HCT116 (cell line): ENCODE measurements around the gene ZAP70. TPM values are rescaled to one million over a fixed set of nuclear protein-coding genes. Genes with fewer than 3 reads are reported as not detected.

ENCODE experiments used
- ATAC-seq: fragments of 200-7000 bp; cut with Tn5 transposase; 2 replicates; pipeline ENCODE4 v1.9.1; 2020; ENCODE audit warnings: mild to moderate bottlenecking, moderate library complexity
- BruUV-seq: library from RNA; stranded (reverse); fragments of 400-500 nt; replicated peaks from 2 replicates; lab custom pipeline; 2021; lab: Mats Ljungman, UMichigan
- CTCF ChIA-PET: fragments of 300-600 bp; sonication (Branson Sonifier 250); formaldehyde crosslinking; loops from one replicate; lab custom pipeline; 2021; ENCODE audit warnings: antibody characterized with exemption; lab: Charles Lee
- POLR2A ChIA-PET: fragments of 300-600, 350-600 bp; sonication (Branson Sonifier 250); formaldehyde crosslinking; loops from one replicate; lab custom pipeline; 2021; ENCODE audit warnings: antibody characterized with exemption; lab: Charles Lee
- RAD21 ChIA-PET, 2 experiments: fragments of 300-600 bp; sonication (Branson Sonifier 250); formaldehyde crosslinking; loops; one replicate each; lab custom pipeline; 2023; ENCODE audit warnings: low total read pairs in 2 of 2; ENCODE audit not compliant: uncharacterized antibody in 2 of 2, unreplicated experiment in 2 of 2, low non-redundant PET in 1 of 2; lab: Charles Lee
- DNase-seq: peaks from one replicate; pipeline ENCODE4 v3.0.0-alpha.2; 2010; ENCODE audit warnings: low read depth, low spot score
- H2AFZ ChIP-seq: fragments of 200-600 bp; shearing (Covaris generic), sonication (generic); 2 replicates; pipeline ENCODE4 v1.6.1; 2017; ENCODE audit warnings: low read depth, mixed run types, mixed read lengths, antibody characterized with exemption, low read length; ENCODE audit not compliant: poor library complexity, severe bottlenecking
- H3K27ac ChIP-seq: 2 replicates; pipeline ENCODE4 v1.5.1; 2012; ENCODE audit warnings: low read depth, low read length
- H3K27me3 ChIP-seq: fragments of 200-600 bp; sonication (generic); 2 replicates; pipeline ENCODE4 v1.6.1; 2016; ENCODE audit warnings: mixed run types, low read length, mixed read lengths; ENCODE audit not compliant: insufficient read depth
- H3K36me3 ChIP-seq, 2 experiments: fragments of 200-500 bp in 1 of 2; fragments of 200-600 bp in 1 of 2; sonication (Bioruptor generic) in 1 of 2; sonication (generic) in 1 of 2; 2 replicates each; pipeline versions ENCODE4 v1.5.1 to v1.6.1; 2014 to 2016; ENCODE audit warnings: low read length in 2 of 2, inconsistent platforms in 1 of 2, mixed read lengths in 1 of 2, mixed run types in 1 of 2; ENCODE audit not compliant: insufficient read depth in 2 of 2, control insufficient read depth in 1 of 2
- H3K4me1 ChIP-seq, 2 experiments: fragments of 200-600 bp in 1 of 2; sonication (generic) in 1 of 2; 2 replicates each; pipeline versions ENCODE4 v1.5.1 to v1.6.1; 2012 to 2017; ENCODE audit warnings: low read length in 2 of 2, inconsistent platforms in 1 of 2, mild to moderate bottlenecking in 1 of 2, mixed read lengths in 1 of 2, mixed run types in 1 of 2, moderate library complexity in 1 of 2; ENCODE audit not compliant: insufficient read depth in 2 of 2, control insufficient read depth in 1 of 2
- H3K4me2 ChIP-seq: fragments of 200-600 bp; sonication (generic); 2 replicates; pipeline ENCODE4 v1.6.1; 2017; ENCODE audit warnings: mixed run types, low read length, mixed read lengths
- H3K4me3 ChIP-seq, 2 experiments: fragments of 200-600 bp in 1 of 2; sonication (generic) in 1 of 2; replicated peaks in 1 of 2; 2 replicates each; pipeline ENCODE4 v1.5.1; 2011 to 2016; ENCODE audit warnings: low read length in 2 of 2, control low read depth in 1 of 2, low read depth in 1 of 2, mild to moderate bottlenecking in 1 of 2, mixed read lengths in 1 of 2, mixed run types in 1 of 2
- H3K79me2 ChIP-seq: fragments of 200-600 bp; sonication (generic); 2 replicates; pipeline ENCODE4 v1.6.1; 2017; ENCODE audit warnings: mild to moderate bottlenecking, mixed run types, low read length, moderate library complexity, mixed read lengths; ENCODE audit not compliant: insufficient read depth
- H3K9ac ChIP-seq: fragments of 200-600 bp; sonication (generic); 2 replicates; pipeline ENCODE4 v1.6.1; 2016; ENCODE audit warnings: low read length, mixed read lengths
- H3K9me2 ChIP-seq: fragments of 200-600 bp; sonication (generic), shearing (Covaris generic); 2 replicates; pipeline ENCODE4 v1.6.1; 2017; ENCODE audit warnings: mixed run types, mild to moderate bottlenecking, moderate library complexity; ENCODE audit not compliant: insufficient read depth
- H3K9me3 ChIP-seq, 2 experiments: fragments of 200-500 bp in 1 of 2; fragments of 200-600 bp in 1 of 2; sonication (Bioruptor generic) in 1 of 2; sonication (generic) in 1 of 2; 2 replicates each; pipeline ENCODE4 v1.6.1; 2014 to 2017; ENCODE audit warnings: low read length in 2 of 2, mixed read lengths in 2 of 2, inconsistent platforms in 1 of 2, low read depth in 1 of 2, mild to moderate bottlenecking in 1 of 2, mixed run types in 1 of 2, moderate library complexity in 1 of 2; ENCODE audit not compliant: control insufficient read depth in 1 of 2, insufficient read depth in 1 of 2
- H4K20me1 ChIP-seq: fragments of 200-600 bp; sonication (generic), shearing (Covaris generic); 2 replicates; pipeline ENCODE4 v1.6.1; 2017; ENCODE audit warnings: mixed run types, mild to moderate bottlenecking, moderate library complexity; ENCODE audit not compliant: insufficient read depth
- CBX3 ChIP-seq: IDR thresholded peaks from 2 replicates; pipeline ENCODE4 v1.6.1; 2012; ENCODE audit warnings: low read depth
- CEBPB ChIP-seq: IDR thresholded peaks from 2 replicates; pipeline ENCODE4 v1.6.1; 2012; ENCODE audit warnings: low read depth
- EGR1 ChIP-seq: IDR thresholded peaks from 2 replicates; pipeline ENCODE4 v1.6.1; 2012; ENCODE audit warnings: low read depth
- ELF1 ChIP-seq: IDR thresholded peaks from 2 replicates; pipeline ENCODE4 v1.6.1; 2012; ENCODE audit warnings: low read depth, borderline replicate concordance
- EZH2 ChIP-seq: fragments of 200-600 bp; sonication (generic); IDR thresholded peaks from 2 replicates; pipeline ENCODE4 v1.6.1; 2017; ENCODE audit warnings: antibody characterized with exemption, mixed run types
- EZH2phosphoT487 ChIP-seq: fragments of 200-600 bp; IDR thresholded peaks from 2 replicates; pipeline ENCODE4 v1.6.1; 2018; ENCODE audit warnings: antibody characterized with exemption, borderline replicate concordance
- JUND ChIP-seq: IDR thresholded peaks from 2 replicates; pipeline ENCODE4 v1.6.1; 2012
- POLR2A ChIP-seq: IDR thresholded peaks from 2 replicates; pipeline ENCODE4 v1.7.0; 2011; ENCODE audit warnings: borderline replicate concordance; ENCODE audit not compliant: insufficient read depth, insufficient read length; ENCODE audit errors: extremely low read depth
- POLR2AphosphoS5 ChIP-seq: IDR thresholded peaks from 2 replicates; pipeline ENCODE4 v1.6.1; 2011; ENCODE audit warnings: mild to moderate bottlenecking, low read depth, low read length, moderate library complexity
- RAD21 ChIP-seq: IDR thresholded peaks from 2 replicates; pipeline ENCODE4 v1.6.1; 2012; ENCODE audit warnings: low read depth, mild to moderate bottlenecking
- SIN3A ChIP-seq: IDR thresholded peaks from 2 replicates; pipeline ENCODE4 v1.6.1; 2012; ENCODE audit warnings: low read depth
- SP1 ChIP-seq: IDR thresholded peaks from 2 replicates; pipeline ENCODE4 v1.6.1; 2012; ENCODE audit warnings: low read depth
- SRF ChIP-seq: IDR thresholded peaks from 2 replicates; pipeline ENCODE4 v1.6.1; 2012; ENCODE audit warnings: low read depth
- TCF7L2 ChIP-seq: IDR thresholded peaks from 2 replicates; pipeline ENCODE4 v1.7.0; 2011; ENCODE audit warnings: borderline replicate concordance, inconsistent platforms; ENCODE audit not compliant: insufficient read depth, insufficient read length; ENCODE audit errors: extremely low read depth
- YY1 ChIP-seq: IDR thresholded peaks from 2 replicates; pipeline ENCODE4 v1.6.1; 2011; ENCODE audit warnings: low read length, low read depth, moderate library complexity, mild to moderate bottlenecking; ENCODE audit not compliant: insufficient replicate concordance; ENCODE audit errors: extremely low read depth
- ZNF274 ChIP-seq: fragments of 200-500 bp; sonication (Bioruptor generic); IDR thresholded peaks from 2 replicates; pipeline ENCODE4 v1.6.1; 2014; ENCODE audit warnings: mild to moderate bottlenecking, low read depth, low read length, inconsistent platforms
- intact Hi-C: fragments of 100-400 bp; cut with micrococcal nuclease; formaldehyde crosslinking; loops from 2 replicates; pipeline ENCODE4 v1.10.0; 2022
- total RNA-seq: library from RNA; stranded (reverse); gene quantifications from one replicate; pipeline ENCODE4 v1.2.1, GENCODE V29; 2021; ENCODE audit not compliant: unreplicated experiment
- TF ChIP-seq, protein P1 (sequence below): IDR thresholded peaks from 2 replicates; pipeline ENCODE4 v1.6.1; 2012; ENCODE audit warnings: low read depth
- TF ChIP-seq, protein P2 (sequence below): IDR thresholded peaks from 2 replicates; pipeline ENCODE4 v1.6.1; 2012
- TF ChIP-seq, protein P3 (sequence below), 3 experiments: fragments of 200-600 bp in 1 of 3; sonication (generic) in 1 of 3; IDR thresholded peaks in 2 of 3; conservative IDR thresholded peaks in 1 of 3; 2 replicates each; pipeline ENCODE4 v1.5.1; 2012 to 2017; ENCODE audit warnings: low read depth in 2 of 3, low read length in 2 of 3, antibody characterized with exemption in 1 of 3, borderline replicate concordance in 1 of 3, control low read depth in 1 of 3, mild to moderate bottlenecking in 1 of 3, mixed read lengths in 1 of 3, mixed run types in 1 of 3, moderate library complexity in 1 of 3; ENCODE audit not compliant: insufficient read depth in 1 of 3
- TF ChIP-seq, protein P4 (sequence below): IDR thresholded peaks from 2 replicates; pipeline ENCODE4 v1.6.1; 2012

ZAP70 gene
- total RNA-seq, 1 experiment from 2014 or later: 0.91 TPM

DNA sequence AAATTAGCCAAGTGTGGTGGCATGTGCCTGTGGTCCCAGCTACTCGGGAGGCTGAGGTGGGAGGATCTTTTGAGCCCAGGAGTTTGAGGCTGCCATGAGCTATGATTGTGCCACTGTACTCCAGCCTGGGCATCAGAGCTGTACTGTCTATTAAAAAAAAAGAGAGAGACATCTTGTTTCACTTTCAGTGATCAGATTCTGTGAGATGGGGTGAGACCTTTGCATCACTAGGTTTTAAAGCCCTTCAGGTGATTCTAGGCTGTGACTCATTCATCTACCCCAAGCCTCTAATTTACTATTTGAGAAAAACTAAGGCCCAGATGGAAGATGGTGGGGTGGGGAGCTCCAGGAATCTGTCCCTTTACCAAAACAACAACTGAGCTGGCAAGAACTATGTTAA lies 36.8 kb upstream of the ZAP70 start:
- POLR2A ChIA-PET: no interaction called here
- RAD21 ChIA-PET: no interaction called here
- DNase-seq (no peak), ATAC-seq (no peak)
- Histone ChIP-seq H2AFZ (no peak overlapping the region), H4K20me1 (no peaks in the 10 kb centered on the region), H3K79me2 (no peaks in the 10 kb centered on the region), H3K4me3 (no peak overlapping the region), H3K27me3 (no peaks in the 10 kb centered on the region), H3K36me3 (no peaks in the 10 kb centered on the region), H3K9me2 (no peaks in the 10 kb centered on the region), H3K9me3 (0 out of 4 replicates have a peak, but pooled peaks cover 0 to 4% of the 10 kb centered on the region in 2 experiments), H3K27ac (no peak overlapping the region), H3K4me2 (no peak overlapping the region), H3K9ac (no peak overlapping the region), H3K4me1 (no peaks in the 10 kb centered on the region)
- BruUV-seq: no TSS peak
- CTCF ChIA-PET: interaction anchor here (1.3 kb wide), 1 partner anchor 12 kb away, joined by 6 read pairs; the partner anchor contains the start of gene ACTR1B
- intact Hi-C loops: no loop called here
- TF ChIP-seq EGR1: no peak
- TF ChIP-seq ZNF274: no peak
- no peak for TF ChIP-seq SRF
- no peak for TF ChIP-seq POLR2AphosphoS5
- TF ChIP-seq, protein P1, sequence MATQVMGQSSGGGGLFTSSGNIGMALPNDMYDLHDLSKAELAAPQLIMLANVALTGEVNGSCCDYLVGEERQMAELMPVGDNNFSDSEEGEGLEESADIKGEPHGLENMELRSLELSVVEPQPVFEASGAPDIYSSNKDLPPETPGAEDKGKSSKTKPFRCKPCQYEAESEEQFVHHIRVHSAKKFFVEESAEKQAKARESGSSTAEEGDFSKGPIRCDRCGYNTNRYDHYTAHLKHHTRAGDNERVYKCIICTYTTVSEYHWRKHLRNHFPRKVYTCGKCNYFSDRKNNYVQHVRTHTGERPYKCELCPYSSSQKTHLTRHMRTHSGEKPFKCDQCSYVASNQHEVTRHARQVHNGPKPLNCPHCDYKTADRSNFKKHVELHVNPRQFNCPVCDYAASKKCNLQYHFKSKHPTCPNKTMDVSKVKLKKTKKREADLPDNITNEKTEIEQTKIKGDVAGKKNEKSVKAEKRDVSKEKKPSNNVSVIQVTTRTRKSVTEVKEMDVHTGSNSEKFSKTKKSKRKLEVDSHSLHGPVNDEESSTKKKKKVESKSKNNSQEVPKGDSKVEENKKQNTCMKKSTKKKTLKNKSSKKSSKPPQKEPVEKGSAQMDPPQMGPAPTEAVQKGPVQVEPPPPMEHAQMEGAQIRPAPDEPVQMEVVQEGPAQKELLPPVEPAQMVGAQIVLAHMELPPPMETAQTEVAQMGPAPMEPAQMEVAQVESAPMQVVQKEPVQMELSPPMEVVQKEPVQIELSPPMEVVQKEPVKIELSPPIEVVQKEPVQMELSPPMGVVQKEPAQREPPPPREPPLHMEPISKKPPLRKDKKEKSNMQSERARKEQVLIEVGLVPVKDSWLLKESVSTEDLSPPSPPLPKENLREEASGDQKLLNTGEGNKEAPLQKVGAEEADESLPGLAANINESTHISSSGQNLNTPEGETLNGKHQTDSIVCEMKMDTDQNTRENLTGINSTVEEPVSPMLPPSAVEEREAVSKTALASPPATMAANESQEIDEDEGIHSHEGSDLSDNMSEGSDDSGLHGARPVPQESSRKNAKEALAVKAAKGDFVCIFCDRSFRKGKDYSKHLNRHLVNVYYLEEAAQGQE: no peak
- no peak for TF ChIP-seq YY1
- TF ChIP-seq, protein P2, sequence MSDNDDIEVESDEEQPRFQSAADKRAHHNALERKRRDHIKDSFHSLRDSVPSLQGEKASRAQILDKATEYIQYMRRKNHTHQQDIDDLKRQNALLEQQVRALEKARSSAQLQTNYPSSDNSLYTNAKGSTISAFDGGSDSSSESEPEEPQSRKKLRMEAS: no peak
- TF ChIP-seq POLR2A: no peak
- TF ChIP-seq SP1: no peak
- no peak for TF ChIP-seq JUND
- TF ChIP-seq ELF1: no peak
- no peak for TF ChIP-seq RAD21
- no peak for TF ChIP-seq TCF7L2
- no peak for TF ChIP-seq CEBPB
- TF ChIP-seq EZH2phosphoT487: no peak
- TF ChIP-seq CBX3: no peak
- TF ChIP-seq EZH2: no peak
- TF ChIP-seq SIN3A: no peak
- TF ChIP-seq, protein P3, sequence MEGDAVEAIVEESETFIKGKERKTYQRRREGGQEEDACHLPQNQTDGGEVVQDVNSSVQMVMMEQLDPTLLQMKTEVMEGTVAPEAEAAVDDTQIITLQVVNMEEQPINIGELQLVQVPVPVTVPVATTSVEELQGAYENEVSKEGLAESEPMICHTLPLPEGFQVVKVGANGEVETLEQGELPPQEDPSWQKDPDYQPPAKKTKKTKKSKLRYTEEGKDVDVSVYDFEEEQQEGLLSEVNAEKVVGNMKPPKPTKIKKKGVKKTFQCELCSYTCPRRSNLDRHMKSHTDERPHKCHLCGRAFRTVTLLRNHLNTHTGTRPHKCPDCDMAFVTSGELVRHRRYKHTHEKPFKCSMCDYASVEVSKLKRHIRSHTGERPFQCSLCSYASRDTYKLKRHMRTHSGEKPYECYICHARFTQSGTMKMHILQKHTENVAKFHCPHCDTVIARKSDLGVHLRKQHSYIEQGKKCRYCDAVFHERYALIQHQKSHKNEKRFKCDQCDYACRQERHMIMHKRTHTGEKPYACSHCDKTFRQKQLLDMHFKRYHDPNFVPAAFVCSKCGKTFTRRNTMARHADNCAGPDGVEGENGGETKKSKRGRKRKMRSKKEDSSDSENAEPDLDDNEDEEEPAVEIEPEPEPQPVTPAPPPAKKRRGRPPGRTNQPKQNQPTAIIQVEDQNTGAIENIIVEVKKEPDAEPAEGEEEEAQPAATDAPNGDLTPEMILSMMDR (IDR thresholded peaks at IDR 0.05 in 2 of 3, conservative IDR thresholded peaks at IDR 0.05 in 1 of 3; ENCODE audit: borderline replicate concordance in 1 of 3, insufficient read depth in 1 of 3, low read depth in 2 of 3, low read length in 2 of 3): no peak
- TF ChIP-seq, protein P4, sequence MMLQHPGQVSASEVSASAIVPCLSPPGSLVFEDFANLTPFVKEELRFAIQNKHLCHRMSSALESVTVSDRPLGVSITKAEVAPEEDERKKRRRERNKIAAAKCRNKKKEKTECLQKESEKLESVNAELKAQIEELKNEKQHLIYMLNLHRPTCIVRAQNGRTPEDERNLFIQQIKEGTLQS: no peak
